GM18870 (cell line): ENCODE results near the gene SBK1.

Source experiments
- ATAC-seq: cut with Tn5 transposase; IDR thresholded peaks from one replicate; pipeline ENCODE4 v1.9.1; 2021; ENCODE audit warnings: moderate library complexity; ENCODE audit not compliant: unreplicated experiment

Gene SBK1

DNA sequence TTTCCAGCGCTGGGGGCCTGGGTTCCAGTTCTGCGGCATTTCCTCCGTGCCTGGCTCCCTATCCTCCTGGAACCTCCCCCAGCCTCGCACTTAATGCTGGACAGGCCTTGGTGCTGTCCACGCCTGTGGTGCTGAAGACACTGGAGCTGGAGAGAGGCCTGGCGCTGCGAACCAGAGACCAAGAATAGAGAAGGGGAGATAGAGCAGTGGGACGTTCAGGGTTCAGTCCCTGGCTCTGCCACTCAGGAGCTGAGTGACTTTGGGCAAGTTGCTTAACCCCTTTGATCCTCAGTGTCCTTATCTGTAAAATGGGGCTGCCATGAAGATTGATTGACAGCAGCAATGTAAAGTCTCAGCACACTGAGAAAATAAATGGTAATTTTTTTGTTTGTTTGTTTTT is 11.9 kb downstream of the SBK1 start:
- no peak for ATAC-seq

- no peak for ATAC-seq
These were observed 15.6 kb downstream of the SBK1 start for GRCh38 chr16:28307936-28308335.

GRCh38 chr16:28308794-28309584 is 16.7 kb downstream of the SBK1 start:
- no peak for ATAC-seq

- ATAC-seq, result no peak
These were observed 17.5 kb downstream of the SBK1 start for GRCh38 chr16:28309811-28310311.

- ATAC-seq, result no peak
These were observed 18.5 kb downstream of the SBK1 start for GRCh38 chr16:28310796-28311195.

DNA sequence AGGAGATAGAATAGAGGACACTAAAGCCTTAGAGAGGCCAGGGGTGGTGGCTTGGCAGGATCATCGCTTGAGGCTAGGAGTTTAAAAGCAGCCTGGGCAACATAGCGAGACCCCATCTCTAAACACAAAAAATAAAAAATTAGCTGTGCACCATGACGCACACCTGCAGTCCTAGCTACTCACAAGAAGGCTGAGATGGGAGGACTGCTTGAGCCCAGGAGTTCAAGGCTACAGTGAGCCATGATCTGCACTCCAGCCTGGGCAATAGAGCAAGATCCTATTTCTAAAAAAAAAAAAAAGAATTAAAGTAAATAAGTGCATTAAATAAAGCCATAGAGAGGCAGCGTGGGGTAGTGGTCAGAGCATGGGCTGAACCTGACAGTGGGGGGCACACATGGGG is 19.1 kb downstream of the SBK1 start:
- ATAC-seq, result no peak

DNA sequence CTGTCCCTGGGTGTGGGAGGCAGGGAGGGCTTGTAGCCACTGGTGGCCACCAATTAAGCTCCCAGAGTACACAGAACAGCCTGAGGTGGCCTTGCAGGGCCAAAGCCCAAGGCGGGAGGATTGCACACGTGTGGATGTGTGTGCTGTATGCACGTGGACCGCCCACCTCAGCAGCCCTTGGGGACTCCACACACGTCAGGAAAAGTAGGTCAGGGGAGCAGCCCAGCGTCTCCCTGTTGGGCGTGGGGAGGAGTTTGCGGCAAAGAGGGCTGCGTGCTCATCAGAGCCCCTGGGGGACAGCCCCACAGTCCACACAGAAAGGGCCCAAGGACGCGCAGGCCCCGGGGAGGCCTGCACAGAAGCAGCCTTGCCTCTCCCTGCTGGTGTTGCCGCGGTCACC is 19.6 kb downstream of the SBK1 start:
- ATAC-seq, result no peak

DNA sequence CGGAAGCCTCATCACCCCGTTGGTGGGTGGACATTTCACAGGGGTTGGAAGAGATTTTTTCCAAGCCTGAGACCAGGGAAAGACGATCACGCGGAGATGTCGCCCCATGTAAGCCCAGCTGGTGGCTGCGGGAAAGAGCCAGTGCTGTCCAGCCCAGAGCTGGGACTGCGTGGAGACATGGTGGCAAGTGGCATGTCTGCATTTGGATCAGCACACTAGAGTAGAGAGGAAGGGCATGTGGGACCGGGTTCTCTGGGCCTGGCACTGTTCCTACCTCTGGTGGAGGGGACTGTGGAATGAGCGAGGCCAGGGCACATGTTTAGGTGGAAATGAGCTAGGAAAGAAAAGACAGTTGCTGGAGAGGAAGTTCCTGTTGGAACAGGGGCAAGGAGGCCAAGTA is 20.0 kb downstream of the SBK1 start:
- ATAC-seq, result no peak

GRCh38 chr16:28313587-28313986 is 21.3 kb downstream of the SBK1 start:
- no peak for ATAC-seq

GRCh38 chr16:28316054-28316453 is 23.7 kb downstream of the SBK1 start:
- ATAC-seq, result no peak

- ATAC-seq, result no peak
These were observed 24.9 kb downstream of the SBK1 start for GRCh38 chr16:28317040-28317880.

DNA sequence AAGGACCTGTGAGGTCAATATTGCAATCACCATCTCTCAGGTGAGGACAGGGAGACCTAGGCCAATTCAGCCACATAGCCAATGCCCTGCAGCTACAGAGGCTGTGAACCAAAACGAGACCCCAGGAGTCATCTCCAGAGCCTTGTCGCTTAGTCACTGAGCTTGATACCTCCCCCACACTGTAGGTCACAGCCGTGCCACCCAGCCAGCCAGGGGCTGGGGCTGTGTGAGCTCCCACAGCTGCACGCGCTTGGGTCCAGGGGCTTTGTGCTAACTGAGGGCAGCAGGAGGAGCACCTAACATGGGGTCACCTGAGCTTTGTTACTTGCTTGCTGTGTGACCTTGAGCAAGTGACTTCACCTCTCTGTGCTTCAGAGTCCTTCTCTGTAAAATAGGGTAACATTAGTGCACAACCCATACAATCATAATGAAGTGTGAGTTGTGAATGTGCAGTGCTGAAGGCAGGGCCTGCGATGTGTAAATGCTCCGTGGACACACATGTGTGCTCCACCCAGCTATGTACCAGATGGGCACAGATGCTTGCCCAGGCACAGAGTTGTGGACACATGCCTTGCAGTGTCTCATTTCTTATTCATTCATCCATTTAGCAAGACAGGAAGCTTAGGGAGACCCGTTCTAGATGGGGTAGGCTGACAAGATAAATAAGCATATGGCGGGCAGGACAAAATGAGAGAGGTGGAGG is 25.9 kb downstream of the SBK1 start:
- ATAC-seq, result no peak

DNA sequence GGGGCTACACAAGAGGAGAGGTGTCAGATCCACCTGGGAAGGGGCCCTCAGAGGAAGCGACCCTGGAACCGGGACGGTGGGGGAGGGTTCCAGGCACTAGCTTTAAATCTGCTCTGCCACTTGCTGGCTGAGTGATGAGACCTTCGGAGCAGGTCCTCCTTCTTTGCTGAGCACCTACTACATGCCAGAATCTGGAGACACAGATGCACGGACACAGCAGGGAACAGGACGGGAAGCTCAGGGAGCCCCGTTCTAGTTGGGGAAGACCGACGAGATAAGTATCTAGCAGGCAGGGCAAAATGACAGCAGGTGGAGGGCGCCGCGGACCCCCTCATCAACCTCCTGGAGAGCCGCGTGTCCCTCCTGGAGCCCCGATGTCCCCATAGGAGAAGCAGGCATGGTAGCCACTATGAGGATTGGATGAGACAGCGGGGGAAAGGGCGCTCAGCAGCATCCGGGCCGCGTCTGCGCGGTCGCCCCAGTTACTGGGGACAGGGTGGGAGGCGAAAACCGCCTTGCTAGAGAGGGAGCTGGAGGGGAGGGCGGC is 27.2 kb downstream of the SBK1 start:
- ATAC-seq, result no peak

- no peak for ATAC-seq
These were observed 27.8 kb downstream of the SBK1 start for GRCh38 chr16:28320023-28320561.

- ATAC-seq, result no peak
These were observed 28.4 kb downstream of the SBK1 start for GRCh38 chr16:28320741-28321140.

- ATAC-seq, result no peak
These were observed 29.5 kb downstream of the SBK1 start for GRCh38 chr16:28321700-28322411.

GRCh38 chr16:28324235-28324886 is 32.0 kb downstream of the SBK1 start:
- no peak for ATAC-seq

DNA sequence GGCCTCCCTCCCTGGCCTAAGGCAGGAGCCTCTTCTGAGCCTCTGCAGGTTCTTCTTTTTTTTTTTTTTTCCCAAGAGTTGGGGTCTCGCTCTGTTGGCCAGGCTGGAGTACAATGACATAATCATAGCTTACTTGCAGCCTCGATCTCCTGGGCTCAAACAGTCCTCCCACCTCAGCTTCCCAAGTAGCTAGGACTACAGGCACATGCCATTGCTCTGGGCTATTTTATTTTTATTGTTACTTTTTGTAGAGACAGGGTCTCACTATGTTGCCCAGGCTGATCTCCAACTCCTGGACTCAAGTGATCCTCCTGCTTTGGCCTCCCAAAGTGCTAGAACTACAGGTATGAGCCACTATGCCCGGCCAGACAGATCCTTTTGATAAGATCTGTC is 32.6 kb downstream of the SBK1 start:
- no peak for ATAC-seq

GRCh38 chr16:28326881-28327610 is 34.7 kb downstream of the SBK1 start:
- ATAC-seq, result no peak
